GM23338 (cell line): Measurements from ENCODE around the gene SRGAP1. TPM values are rescaled to one million over a fixed set of nuclear protein-coding genes. Genes with fewer than 3 reads are reported as not detected.

Source experiments
- ATAC-seq: fragments of 200-7000 bp; cut with Tn5 transposase; 3 replicates; pipeline ENCODE4 v1.9.1; 2020
- DNase-seq: peaks from one replicate; pipeline ENCODE4 v3.0.0-alpha.2; 2015; ENCODE audit warnings: low spot score
- H2AFZ ChIP-seq: fragments of 200-600 bp; sonication (generic); 2 replicates; pipeline ENCODE4 v1.8.0; 2016; ENCODE audit warnings: antibody characterized with exemption, mild to moderate bottlenecking, moderate library complexity
- H3F3A ChIP-seq: fragments of 200-600 bp; sonication (generic); replicated peaks from 2 replicates; pipeline ENCODE4 v1.8.0; 2017; ENCODE audit warnings: antibody characterized with exemption, mixed run types, low read depth
- H3K27ac ChIP-seq: fragments of 200-600 bp; sonication (generic); 2 replicates; pipeline ENCODE4 v1.6.1; 2016; ENCODE audit warnings: low read depth
- H3K27me3 ChIP-seq: fragments of 200-600 bp; sonication (generic); 2 replicates; pipeline ENCODE4 v1.8.0; 2016; ENCODE audit warnings: mild to moderate bottlenecking, mixed run types, moderate library complexity; ENCODE audit not compliant: insufficient read depth
- H3K36me3 ChIP-seq: fragments of 200-600 bp; sonication (generic); 2 replicates; pipeline ENCODE4 v1.8.0; 2016; ENCODE audit warnings: mild to moderate bottlenecking; ENCODE audit not compliant: insufficient read depth
- H3K4me1 ChIP-seq: fragments of 200-600 bp; sonication (generic); 2 replicates; pipeline ENCODE4 v1.8.0; 2016; ENCODE audit warnings: mild to moderate bottlenecking, moderate library complexity; ENCODE audit not compliant: insufficient read depth
- H3K4me2 ChIP-seq: fragments of 200-600 bp; sonication (generic); 2 replicates; pipeline ENCODE4 v1.7.1; 2017; ENCODE audit warnings: mixed run types
- H3K4me3 ChIP-seq: fragments of 200-600 bp; sonication (generic); 2 replicates; pipeline ENCODE4 v1.6.1; 2016; ENCODE audit warnings: mixed run types
- H3K79me2 ChIP-seq: fragments of 200-600 bp; sonication (generic); replicated peaks from 2 replicates; pipeline ENCODE4 v1.8.0; 2017; ENCODE audit warnings: mild to moderate bottlenecking; ENCODE audit not compliant: insufficient read depth
- H3K9me2 ChIP-seq: fragments of 200-600 bp; sonication (generic); 2 replicates; pipeline ENCODE4 v1.8.0; 2017; ENCODE audit not compliant: insufficient read depth
- H4K20me1 ChIP-seq: fragments of 200-600 bp; sonication (generic); replicated peaks from 2 replicates; pipeline ENCODE4 v1.8.0; 2017; ENCODE audit warnings: mild to moderate bottlenecking; ENCODE audit not compliant: insufficient read depth
- H3K27ac Mint-ChIP-seq: 2 replicates; pipeline ENCODE4 v1.8.0; 2020; ENCODE audit warnings: inconsistent platforms, mild to moderate bottlenecking, moderate library complexity, mixed read lengths
- H3K27me3 Mint-ChIP-seq: 3 replicates; pipeline ENCODE4 v1.8.0; 2022; ENCODE audit warnings: low read depth, mild to moderate bottlenecking, moderate library complexity, mixed read lengths, inconsistent platforms; ENCODE audit not compliant: insufficient read depth, poor library complexity
- H3K36me3 Mint-ChIP-seq: 3 replicates; pipeline ENCODE4 v1.8.0; 2021; ENCODE audit warnings: low read depth, mild to moderate bottlenecking, inconsistent platforms, moderate library complexity, mixed read lengths
- H3K4me1 Mint-ChIP-seq: 3 replicates; pipeline ENCODE4 v1.8.0; 2020; ENCODE audit warnings: mild to moderate bottlenecking, inconsistent platforms, mixed read lengths
- H3K4me3 Mint-ChIP-seq: 3 replicates; pipeline ENCODE4 v1.8.0; 2021; ENCODE audit warnings: moderate library complexity, mild to moderate bottlenecking, inconsistent platforms, mixed read lengths
- H3K9me3 Mint-ChIP-seq: 3 replicates; pipeline ENCODE4 v1.8.0; 2020; ENCODE audit warnings: moderate library complexity, mild to moderate bottlenecking, inconsistent platforms, mixed read lengths
- CREB1 ChIP-seq: fragments of 250-450 bp; sonication (Bioruptor Pico); IDR thresholded peaks from 2 replicates; pipeline ENCODE4 v1.5.0; 2020; ENCODE audit warnings: low read depth, mild to moderate bottlenecking, moderate library complexity
- ETS1 ChIP-seq: IDR thresholded peaks from 2 replicates; pipeline ENCODE4 v1.6.1; 2016; ENCODE audit warnings: antibody characterized with exemption
- EZH2 ChIP-seq: fragments of 200-600 bp; sonication (generic); IDR thresholded peaks from one replicate; pipeline ENCODE4 v1.8.0; 2017; ENCODE audit warnings: antibody characterized with exemption, mild to moderate bottlenecking, low read depth; ENCODE audit not compliant: unreplicated experiment
- NANOG ChIP-seq: IDR thresholded peaks from 2 replicates; pipeline ENCODE4 v1.6.1; 2016; ENCODE audit warnings: antibody characterized with exemption, borderline replicate concordance
- POLR2AphosphoS5 ChIP-seq: IDR thresholded peaks from 2 replicates; pipeline ENCODE4 v1.6.1; 2016; ENCODE audit warnings: antibody characterized with exemption, low read depth
- REST ChIP-seq: IDR thresholded peaks from one replicate; pipeline ENCODE4 v1.6.1; 2018; ENCODE audit warnings: antibody characterized with exemption; ENCODE audit not compliant: unreplicated experiment
- STAT1 ChIP-seq: IDR thresholded peaks from one replicate; pipeline ENCODE4 v1.6.1; 2016; ENCODE audit warnings: antibody characterized with exemption; ENCODE audit not compliant: unreplicated experiment
- ZNF114 ChIP-seq: fragments of 250-450 bp; sonication (Bioruptor Pico); IDR thresholded peaks from 2 replicates; pipeline ENCODE4 v1.5.0; 2020; ENCODE audit warnings: mild to moderate bottlenecking, moderate library complexity
- ZNF331 ChIP-seq: fragments of 250-450 bp; sonication (Bioruptor Pico); IDR thresholded peaks from 2 replicates; pipeline ENCODE4 v1.5.0; 2020; ENCODE audit warnings: low read depth, mild to moderate bottlenecking, moderate library complexity
- ZNF462 ChIP-seq: fragments of 250-450 bp; sonication (Bioruptor Pico); IDR thresholded peaks from 2 replicates; pipeline ENCODE4 v1.5.0; 2020; ENCODE audit warnings: mild to moderate bottlenecking, moderate library complexity
- polyA plus RNA-seq: library from polyadenylated mRNA; unstranded; fragments of >200 nt; fragmentation: Nextera tagmentation; extraction: Ambion mirVana; gene quantifications from 2 replicates; pipeline ENCODE4 v1.2.1, GENCODE V29; 2016
- total RNA-seq: library from RNA; depleted of rRNA; stranded (reverse); fragments of >200 nt; shearing (Covaris generic); gene quantifications from 2 replicates; pipeline ENCODE4 v1.2.3, GENCODE V29; 2014

SRGAP1 gene
- total and polyA plus RNA-seq, 2 experiments from 2014 or later = 6.1 to 8.1 TPM

DNA sequence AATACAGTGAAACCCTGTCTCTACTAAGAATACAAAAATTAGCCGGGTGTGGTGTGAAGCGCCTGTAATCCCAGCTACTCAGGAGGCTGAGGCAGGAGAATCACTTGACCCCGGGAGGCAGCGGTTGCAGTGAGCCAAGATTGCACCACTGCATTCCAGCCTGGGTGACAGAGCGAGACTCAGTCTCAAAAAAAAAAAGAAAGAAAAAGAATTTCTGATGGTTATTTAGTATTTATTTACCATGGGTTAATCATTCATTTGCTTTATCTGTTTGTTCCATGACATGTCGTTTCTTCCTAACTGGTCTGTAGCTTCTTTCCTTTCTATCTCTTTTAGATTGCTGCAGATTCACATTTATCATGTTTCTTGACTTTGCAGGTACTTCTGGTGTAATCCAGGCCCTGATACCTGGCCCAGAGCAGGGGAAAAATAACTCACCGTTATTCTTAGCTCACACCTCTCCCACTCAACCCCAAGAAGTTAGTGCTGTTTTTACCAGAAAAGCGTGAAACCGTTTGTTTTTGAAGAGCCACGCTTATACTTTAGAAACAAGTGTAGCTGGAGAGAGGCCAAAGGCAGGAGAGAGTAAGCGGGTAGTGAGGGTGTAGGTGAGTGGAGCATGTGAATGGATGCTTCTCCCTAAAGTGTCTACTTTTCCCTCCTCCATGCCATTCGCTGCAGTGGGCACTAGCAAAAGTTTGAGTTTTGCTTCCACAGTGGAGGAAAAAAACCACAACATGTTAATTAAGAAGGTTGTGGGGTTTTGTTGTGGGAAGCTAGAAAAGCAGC is 45.4 kb downstream of the SRGAP1 start:
- Histone ChIP-seq H3F3A (no peaks in the 10 kb centered on the region), H3K36me3 (no peaks in the 10 kb centered on the region), H3K9me2 (peaks cover 7% of the 10 kb centered on the region; the same call in 1 of the 2 replicates), H3K27ac (no peak overlapping the region; the same call in 1 of the 2 replicates), H3K4me1 (peaks cover 20% of the 10 kb centered on the region), H3K4me2 (no peak overlapping the region), H4K20me1 (no peaks in the 10 kb centered on the region), H2AFZ (no peak overlapping the region), H3K27me3 (no peaks in the 10 kb centered on the region), H3K4me3 (no peak overlapping the region), H3K79me2 (0 out of 2 replicates have a peak, but pooled peaks cover 5% of the 10 kb centered on the region)
- H3K9me3 Mint-ChIP-seq = no peaks in the 10 kb centered on the region
- TF ChIP-seq REST = no peak
- TF ChIP-seq ZNF331 (CRISPR knock-in tag) = no peak
- TF ChIP-seq STAT1 = no peak
- TF ChIP-seq CREB1 = no peak
- no peak for TF ChIP-seq ZNF114 (CRISPR knock-in tag)
- no peak for TF ChIP-seq NANOG
- no peak for TF ChIP-seq ETS1
- TF ChIP-seq EZH2 = no peak
- TF ChIP-seq POLR2AphosphoS5 = no peak
- TF ChIP-seq ZNF462 = no peak
- DNase-seq = no peak
- no peaks in the 10 kb centered on the region for H3K36me3 Mint-ChIP-seq
- H3K27me3 Mint-ChIP-seq = no peaks in the 10 kb centered on the region
- no peak for ATAC-seq
- peaks cover 19% of the 10 kb centered on the region for H3K4me1 Mint-ChIP-seq
- H3K4me3 Mint-ChIP-seq = no peak overlapping the region
- peak overlapping the region; percentile 67; the same call in 1 of the 2 replicates for H3K27ac Mint-ChIP-seq
